Immature natural killer cell (primary cell): Measurements from ENCODE around the gene DPY19L1. TPM values are rescaled to one million over a fixed set of nuclear protein-coding genes. Genes with fewer than 3 reads are reported as not detected.
A peak's percentile ranks its signal among the peaks of the same experiment; 100 is the strongest.
"Not testable (repeated sequence)": the region's sequence is repeated elsewhere in the genome, so short reads cannot be mapped to it uniquely, and the experiment has no call there.

Experiments used
- DNase-seq, 3 donors: peaks; one replicate each; pipeline ENCODE4 v3.0.0; 2022; ENCODE audit warnings: mixed read lengths in 1 of 3
- H3K27ac Mint-ChIP-seq, 6 donors: one replicate each; pipeline ENCODE4 v1.8.0; 2020; ENCODE audit warnings: mixed read lengths in 6 of 6, mild to moderate bottlenecking in 5 of 6, inconsistent platforms in 4 of 6, moderate library complexity in 3 of 6
- H3K27me3 Mint-ChIP-seq, 3 donors: one replicate each; pipeline ENCODE4 v1.8.0; 2020 to 2021; ENCODE audit warnings: low read depth in 3 of 3, mild to moderate bottlenecking in 3 of 3, mixed read lengths in 3 of 3, moderate library complexity in 3 of 3, inconsistent platforms in 1 of 3
- H3K36me3 Mint-ChIP-seq, 3 donors: one replicate each; pipeline ENCODE4 v1.8.0; 2020; ENCODE audit warnings: mixed read lengths in 3 of 3, inconsistent platforms in 2 of 3, mild to moderate bottlenecking in 2 of 3
- H3K4me1 Mint-ChIP-seq, 2 donors: one replicate each; pipeline ENCODE4 v1.8.0; 2020; ENCODE audit warnings: inconsistent platforms in 2 of 2, mild to moderate bottlenecking in 2 of 2, mixed read lengths in 2 of 2, moderate library complexity in 1 of 2
- H3K4me3 Mint-ChIP-seq, 5 donors: one replicate each; pipeline ENCODE4 v1.8.0; 2020; ENCODE audit warnings: mild to moderate bottlenecking in 5 of 5, mixed read lengths in 5 of 5, inconsistent platforms in 3 of 5, moderate library complexity in 3 of 5
- H3K9me3 Mint-ChIP-seq, 6 donors: one replicate each; pipeline ENCODE4 v1.8.0; 2020; ENCODE audit warnings: mild to moderate bottlenecking in 6 of 6, mixed read lengths in 6 of 6, inconsistent platforms in 4 of 6, moderate library complexity in 3 of 6
- polyA plus RNA-seq, 3 donors: library from polyadenylated mRNA; unstranded; fragments of 300-500 nt; fragmentation: Illumina TruSeq; gene quantifications; one replicate each; pipeline ENCODE4 v1.2.3, GENCODE V29; 2021

Gene DPY19L1
- polyA plus RNA-seq, 3 donors from 2014 or later = 1.6 to 2.5 (median 1.8) TPM

DNA sequence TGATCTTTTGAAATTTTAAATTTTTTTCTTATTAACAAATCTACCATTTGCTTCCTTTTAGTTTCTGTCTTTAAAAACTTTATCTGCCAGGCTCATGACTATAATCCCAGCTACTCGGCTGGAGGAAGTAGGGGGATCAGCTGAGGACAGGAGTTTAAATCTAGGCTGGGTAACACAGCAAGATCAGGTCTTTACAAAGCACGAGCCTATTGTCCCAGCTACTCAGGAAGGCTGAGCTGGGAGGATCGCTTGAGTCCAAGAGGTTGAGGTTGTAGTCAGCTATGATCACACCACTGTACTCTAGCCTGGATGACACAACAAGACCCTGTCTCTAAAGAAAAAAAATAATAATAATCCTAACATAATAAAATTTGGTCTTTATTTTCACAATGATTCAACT lies 17.5 kb downstream of the DPY19L1 start:
- Mint-ChIP-seq H3K9me3 (no peaks in the 10 kb centered on the region), H3K27me3 (no peaks in the 10 kb centered on the region), H3K27ac (no peak overlapping the region), H3K4me1 (peaks cover 0 to 7% of the 10 kb centered on the region in 2 donors), H3K4me3 (no peak overlapping the region), H3K36me3 (peaks cover 3 to 16% (median 10%) of the 10 kb centered on the region in 3 donors)
- DNase-seq = no peak

DNA sequence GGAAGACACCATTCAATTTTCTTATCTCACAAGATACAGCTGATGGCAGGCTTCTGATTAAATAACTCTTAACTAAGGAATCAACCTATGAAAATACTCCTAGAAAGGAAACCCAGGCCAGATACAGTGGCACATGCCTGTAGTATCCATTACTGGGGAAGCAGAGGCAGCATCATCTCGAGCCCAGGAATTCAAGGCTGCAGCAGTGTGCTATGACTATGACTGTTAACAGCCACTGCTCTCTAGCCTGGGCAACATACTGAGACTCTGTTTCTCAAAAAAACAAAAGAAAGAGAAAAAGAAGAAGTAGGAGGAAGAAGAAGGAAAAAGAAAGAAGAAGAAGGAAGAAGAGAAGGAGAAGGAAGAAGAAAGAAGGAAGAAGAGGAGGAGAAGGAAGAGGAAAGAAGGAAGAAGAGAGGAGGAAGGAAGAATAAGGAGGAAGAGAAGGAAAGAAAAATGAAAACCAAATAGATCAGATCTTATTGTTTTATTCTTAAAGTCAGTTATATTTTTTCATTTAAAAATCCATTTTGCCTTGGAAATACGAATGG lies 18.0 kb downstream of the DPY19L1 start:
- no peak overlapping the region for H3K4me3 Mint-ChIP-seq
- no peaks in the 10 kb centered on the region for H3K27me3 Mint-ChIP-seq
- no peak for DNase-seq
- no peaks in the 10 kb centered on the region for H3K9me3 Mint-ChIP-seq
- peak overlapping the region in 1 of 6 donors; percentile 38 for H3K27ac Mint-ChIP-seq
- H3K36me3 Mint-ChIP-seq = peaks cover 3 to 18% (median 10%) of the 10 kb centered on the region in 3 donors
- H3K4me1 Mint-ChIP-seq = peaks cover 0 to 4% of the 10 kb centered on the region in 2 donors

DNA sequence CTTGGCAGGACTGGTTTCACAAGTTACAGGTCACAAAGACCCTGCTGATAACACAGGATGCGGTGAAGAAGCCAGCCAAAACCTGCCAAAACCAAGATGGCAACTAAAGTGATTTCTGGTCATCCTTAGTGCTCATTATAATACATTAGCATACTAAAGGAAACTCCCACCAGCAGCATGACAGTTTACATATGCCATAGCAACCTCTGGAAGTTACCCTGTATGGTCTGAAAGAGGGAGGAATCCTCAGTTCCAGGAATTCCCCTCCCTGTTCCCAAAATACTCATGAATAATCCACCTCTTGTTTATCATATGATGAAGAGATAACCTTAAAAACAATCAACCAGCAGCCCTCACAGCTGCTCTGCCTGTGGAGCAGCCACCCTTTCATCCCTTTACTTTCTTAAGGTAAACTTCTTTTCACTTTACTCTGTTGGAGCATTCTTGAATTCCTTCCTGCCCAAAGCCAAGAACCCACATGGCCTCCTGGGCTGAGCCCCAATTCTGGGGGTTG lies 21.9 kb downstream of the DPY19L1 start:
- Mint-ChIP-seq H3K4me3 (no peak overlapping the region), H3K27ac (peak overlapping the region in 2 of 6 donors; percentile 17 to 48), H3K27me3 (peaks cover 0 to 3% (median 0%) of the 10 kb centered on the region in 3 donors), H3K36me3 (peaks cover 9 to 29% (median 23%) of the 10 kb centered on the region in 3 donors), H3K9me3 (no peaks in the 10 kb centered on the region), H3K4me1 (peaks cover 0 to 2% of the 10 kb centered on the region in 2 donors)
- DNase-seq = no peak

DNA sequence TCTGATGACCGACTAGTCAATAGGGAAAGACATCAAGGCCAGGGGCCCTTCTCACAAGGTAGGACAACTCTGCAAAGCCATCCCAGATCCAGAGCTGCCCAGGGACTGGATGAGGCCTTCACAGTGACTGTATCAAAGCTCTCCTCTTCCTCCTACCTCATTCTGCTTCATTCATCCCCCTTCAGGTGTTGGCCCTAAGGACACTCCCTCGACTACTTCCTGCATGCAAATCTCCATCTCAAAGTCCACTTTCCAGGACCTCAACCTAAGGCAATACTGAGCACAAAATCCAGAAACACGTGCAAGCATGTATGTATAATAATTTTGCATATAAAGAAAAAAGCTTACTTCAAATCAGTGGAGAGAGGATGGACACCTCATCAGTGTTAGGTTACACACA lies 25.1 kb downstream of the DPY19L1 start:
- Mint-ChIP-seq H3K36me3 (peaks cover 9 to 34% (median 25%) of the 10 kb centered on the region in 3 donors), H3K27ac (no peak overlapping the region), H3K4me3 (no peak overlapping the region), H3K4me1 (peaks cover 0 to 2% of the 10 kb centered on the region in 2 donors), H3K27me3 (peaks cover 0 to 3% (median 0%) of the 10 kb centered on the region in 3 donors), H3K9me3 (no peaks in the 10 kb centered on the region)
- DNase-seq = no peak

DNA sequence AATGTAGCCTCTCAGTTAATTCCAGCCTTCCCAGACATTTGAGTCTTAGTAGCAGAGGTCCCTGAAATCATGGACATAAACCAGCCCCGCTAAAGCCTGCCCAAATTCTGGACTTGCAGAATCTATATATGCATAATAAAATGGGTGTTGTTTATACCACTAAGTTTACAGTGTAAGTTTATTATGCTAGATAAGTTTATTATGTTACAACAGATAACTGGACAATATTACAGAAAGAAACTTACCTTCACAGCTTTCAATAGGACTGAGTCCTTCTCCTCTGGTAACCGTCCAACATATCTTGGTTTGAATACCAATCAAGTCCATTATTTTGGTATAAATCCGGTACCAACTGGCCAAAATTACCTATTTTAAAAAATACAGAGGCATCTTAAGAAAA lies 26.2 kb downstream of the DPY19L1 start:
- H3K9me3 Mint-ChIP-seq = no peaks in the 10 kb centered on the region
- no peak for DNase-seq
- H3K4me3 Mint-ChIP-seq = no peak overlapping the region
- peaks cover 0 to 2% of the 10 kb centered on the region in 2 donors for H3K4me1 Mint-ChIP-seq
- no peak overlapping the region for H3K27ac Mint-ChIP-seq
- peaks cover 8 to 27% (median 17%) of the 10 kb centered on the region in 3 donors for H3K36me3 Mint-ChIP-seq
- H3K27me3 Mint-ChIP-seq = peaks cover 0 to 4% (median 0%) of the 10 kb centered on the region in 3 donors

DNA sequence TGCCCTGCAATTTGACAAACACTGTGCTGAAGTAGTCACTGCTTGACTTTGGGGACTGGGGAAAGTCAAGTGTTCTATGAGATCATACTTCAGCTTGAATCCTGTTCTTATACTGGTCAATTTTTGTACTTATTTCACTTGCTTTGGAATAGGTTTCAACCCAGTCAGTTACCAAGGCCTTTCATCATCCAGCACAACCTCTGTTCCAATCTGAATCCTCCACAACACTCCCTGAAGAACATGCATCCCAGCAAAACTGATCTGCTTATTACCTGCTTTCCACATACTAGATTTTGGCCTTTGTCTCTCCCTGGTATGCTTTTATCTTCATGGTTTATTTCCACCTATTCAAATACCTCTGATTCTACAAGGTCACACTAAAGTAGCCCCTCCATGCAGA lies 29.5 kb downstream of the DPY19L1 start:
- no peak for DNase-seq
- Mint-ChIP-seq H3K27ac (peak overlapping the region in 1 of 6 donors; percentile 3), H3K4me3 (no peak overlapping the region), H3K9me3 (no peaks in the 10 kb centered on the region), H3K36me3 (peaks cover 6 to 16% (median 15%) of the 10 kb centered on the region in 3 donors), H3K4me1 (no peaks in the 10 kb centered on the region), H3K27me3 (peaks cover 0 to 2% (median 0%) of the 10 kb centered on the region in 3 donors)

DNA sequence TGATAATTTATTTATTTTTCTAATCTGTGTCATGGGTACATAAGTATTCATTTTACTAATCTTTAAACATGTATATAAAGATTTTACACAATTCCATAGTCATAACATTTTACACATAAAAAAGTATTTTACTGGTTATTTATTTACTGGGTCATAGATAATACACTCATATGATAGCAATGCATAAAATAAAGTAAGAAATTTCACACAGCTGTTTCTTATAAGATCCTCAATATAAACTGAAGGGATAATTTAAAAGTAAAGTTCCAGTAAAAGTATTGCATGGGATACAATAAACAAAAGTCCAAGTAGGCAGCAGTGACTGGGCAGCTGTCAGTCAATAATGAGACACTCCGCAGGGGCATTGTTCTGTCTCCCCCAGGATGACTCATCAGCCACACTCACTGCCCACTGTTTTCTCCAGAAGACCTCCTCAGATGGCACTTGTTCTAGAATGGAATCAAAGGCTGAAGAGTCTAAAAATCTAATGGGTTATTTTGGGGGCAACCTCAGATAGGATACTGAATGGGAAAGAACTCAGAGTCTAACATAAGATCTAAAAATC lies 32.7 kb downstream of the DPY19L1 start:
- no peak for DNase-seq
- no peaks in the 10 kb centered on the region for H3K4me1 Mint-ChIP-seq
- H3K27ac Mint-ChIP-seq = peak overlapping the region in 1 of 6 donors; percentile 20
- H3K9me3 Mint-ChIP-seq = no peaks in the 10 kb centered on the region
- H3K4me3 Mint-ChIP-seq = no peak overlapping the region
- H3K36me3 Mint-ChIP-seq = peaks cover 0 to 13% (median 10%) of the 10 kb centered on the region in 3 donors
- peaks cover 0 to 2% (median 0%) of the 10 kb centered on the region in 3 donors for H3K27me3 Mint-ChIP-seq

DNA sequence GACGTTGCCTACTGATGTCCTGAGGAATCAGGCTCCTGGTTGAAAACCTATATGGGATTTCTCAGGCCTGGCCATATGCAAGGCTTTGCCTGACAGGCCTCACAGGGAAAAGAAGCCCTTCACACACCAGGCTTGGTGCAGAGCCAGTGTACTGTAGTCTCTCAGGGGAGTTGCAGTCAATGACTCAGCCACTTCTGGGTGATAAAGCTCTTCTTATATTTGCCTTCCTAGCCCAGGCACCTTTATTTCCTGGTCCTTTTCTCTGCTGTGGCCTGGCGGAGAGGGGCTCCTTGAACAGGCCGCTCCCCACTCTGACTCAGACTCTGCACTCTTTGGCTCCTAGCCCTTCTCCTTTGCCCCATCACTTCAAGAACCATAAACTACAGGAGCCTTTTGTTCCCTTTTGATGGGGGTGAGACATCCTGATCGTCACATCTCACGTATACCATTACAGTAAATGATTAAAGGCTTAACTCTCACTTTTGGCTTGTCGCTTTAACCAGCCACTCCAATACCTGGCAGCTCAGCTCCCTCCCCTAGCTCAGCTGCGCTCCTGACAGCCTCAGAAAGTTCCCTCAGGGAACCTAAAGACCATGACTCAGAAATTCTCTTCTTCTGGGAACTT lies 33.5 kb downstream of the DPY19L1 start:
- no peak for DNase-seq
- no peak overlapping the region for H3K4me3 Mint-ChIP-seq
- no peak overlapping the region for H3K27ac Mint-ChIP-seq
- peaks cover 0 to 2% (median 0%) of the 10 kb centered on the region in 3 donors for H3K27me3 Mint-ChIP-seq
- peaks cover 0 to 14% (median 9%) of the 10 kb centered on the region in 3 donors for H3K36me3 Mint-ChIP-seq
- H3K9me3 Mint-ChIP-seq = no peaks in the 10 kb centered on the region
- no peaks in the 10 kb centered on the region for H3K4me1 Mint-ChIP-seq

DNA sequence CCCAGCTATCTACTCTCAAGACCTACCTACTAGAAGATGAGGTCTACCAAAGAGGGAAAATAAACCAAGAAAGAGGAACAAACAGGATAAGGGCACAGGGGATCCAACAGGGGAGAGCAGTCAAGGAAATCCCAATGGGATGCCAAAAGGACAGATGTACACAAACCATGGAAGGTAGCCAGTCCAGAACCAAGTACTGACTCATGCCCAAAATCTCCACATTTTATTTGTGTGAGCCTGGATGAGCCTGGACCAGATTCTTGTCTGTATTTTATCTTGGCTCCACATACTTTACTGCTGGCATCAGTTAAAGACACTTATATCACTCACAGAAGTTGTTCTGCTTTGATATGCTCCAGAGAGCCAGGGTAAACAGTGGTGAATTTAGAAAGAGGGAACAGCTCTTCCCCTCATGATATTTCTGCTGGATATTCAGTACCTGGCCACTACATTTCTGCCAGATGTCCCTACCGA lies 34.1 kb downstream of the DPY19L1 start:
- H3K4me3 Mint-ChIP-seq, H3K4me1 Mint-ChIP-seq, DNase-seq, H3K9me3 Mint-ChIP-seq, H3K27me3 Mint-ChIP-seq, H3K27ac Mint-ChIP-seq: not testable (repeated sequence)
- H3K36me3 Mint-ChIP-seq = peaks cover 0 to 14% (median 8%) of the 10 kb centered on the region in 3 donors

DNA sequence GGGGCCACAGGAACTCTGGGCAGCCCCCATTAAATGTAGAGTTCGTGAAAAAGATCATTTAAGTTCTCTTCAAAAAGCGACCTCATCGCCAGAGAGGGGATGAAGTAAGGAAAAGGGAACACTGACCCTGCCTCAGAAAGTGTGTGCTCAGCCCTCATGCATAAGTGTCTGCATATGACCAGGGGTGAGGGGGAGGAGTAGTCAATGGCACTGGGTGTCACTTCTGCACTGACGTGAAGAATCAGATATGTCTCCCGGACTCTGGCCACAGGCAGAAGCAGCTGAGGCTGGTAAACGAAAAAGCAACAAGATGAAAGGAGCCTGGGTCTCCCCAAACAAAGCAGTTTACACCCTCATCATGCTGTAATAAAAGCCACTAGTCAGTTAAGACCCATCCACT lies 39.0 kb downstream of the DPY19L1 start:
- not testable (repeated sequence) for H3K4me3 Mint-ChIP-seq, H3K4me1 Mint-ChIP-seq, H3K27ac Mint-ChIP-seq, DNase-seq, H3K9me3 Mint-ChIP-seq, H3K27me3 Mint-ChIP-seq
- H3K36me3 Mint-ChIP-seq = peaks cover 0 to 21% (median 14%) of the 10 kb centered on the region in 3 donors

DNA sequence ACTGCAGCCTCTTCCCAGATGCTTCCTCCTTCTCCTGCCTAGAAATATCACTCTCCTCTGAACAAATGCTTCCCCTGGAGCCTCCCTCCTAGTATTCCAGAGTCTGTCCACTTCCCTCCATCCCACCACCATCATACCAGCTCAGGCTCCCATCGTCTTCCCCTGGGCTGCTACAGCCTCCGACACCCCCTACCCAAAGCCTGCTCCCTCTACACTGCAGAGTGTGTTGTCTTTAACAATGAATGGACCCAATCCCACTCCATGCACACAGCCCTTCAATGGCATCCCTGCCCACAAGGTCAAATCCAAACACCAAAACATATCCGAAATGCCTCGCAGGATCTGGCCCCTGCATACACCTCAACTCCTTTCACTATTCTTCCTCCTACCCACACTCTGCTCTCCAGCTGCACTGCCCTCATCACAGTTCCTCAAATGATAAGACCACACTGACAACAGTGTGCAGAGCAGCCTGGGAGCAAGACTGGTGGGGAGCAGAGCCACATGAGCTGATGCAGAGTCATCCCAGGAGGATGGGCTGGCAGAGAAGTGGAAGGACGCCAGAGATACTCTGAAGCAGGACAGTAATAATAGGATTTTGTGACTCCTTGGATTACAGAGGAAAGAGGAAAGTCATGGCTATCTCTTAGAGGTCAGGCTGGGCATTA lies 40.7 kb downstream of the DPY19L1 start:
- not testable (repeated sequence) for H3K9me3 Mint-ChIP-seq, DNase-seq, H3K27me3 Mint-ChIP-seq, H3K4me3 Mint-ChIP-seq
- Mint-ChIP-seq H3K4me1 (peaks cover 12 to 18% of the 10 kb centered on the region in 2 donors), H3K27ac (peak overlapping the region in 1 of 6 donors; percentile 9), H3K36me3 (peaks cover 0 to 16% (median 11%) of the 10 kb centered on the region in 3 donors)

DNA sequence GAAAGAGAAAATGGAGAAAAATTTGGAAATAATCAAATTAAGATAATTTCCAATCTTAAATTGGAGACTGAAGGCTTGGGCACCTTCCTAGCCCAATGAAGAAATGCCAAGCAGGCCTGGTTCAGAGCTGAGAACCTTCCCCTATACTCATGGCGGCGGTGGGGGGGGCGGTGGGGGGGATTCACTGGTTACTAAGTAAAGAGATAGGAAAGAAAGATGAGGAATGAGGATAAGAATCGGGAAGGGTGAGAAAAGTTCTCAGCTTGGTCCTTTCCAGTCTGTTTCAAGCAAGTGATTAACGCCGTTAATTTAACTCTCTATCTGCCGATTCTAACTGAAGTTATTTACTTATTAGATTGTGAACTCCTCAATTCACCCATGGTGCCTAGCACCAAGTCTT lies 41.5 kb downstream of the DPY19L1 start:
- no peak for DNase-seq
- no peaks in the 10 kb centered on the region for H3K9me3 Mint-ChIP-seq
- peaks cover 0 to 16% (median 11%) of the 10 kb centered on the region in 3 donors for H3K36me3 Mint-ChIP-seq
- H3K4me3 Mint-ChIP-seq = no peak overlapping the region
- no peaks in the 10 kb centered on the region for H3K27me3 Mint-ChIP-seq
- H3K4me1 Mint-ChIP-seq = peaks cover 12 to 26% of the 10 kb centered on the region in 2 donors
- H3K27ac Mint-ChIP-seq = no peak overlapping the region

DNA sequence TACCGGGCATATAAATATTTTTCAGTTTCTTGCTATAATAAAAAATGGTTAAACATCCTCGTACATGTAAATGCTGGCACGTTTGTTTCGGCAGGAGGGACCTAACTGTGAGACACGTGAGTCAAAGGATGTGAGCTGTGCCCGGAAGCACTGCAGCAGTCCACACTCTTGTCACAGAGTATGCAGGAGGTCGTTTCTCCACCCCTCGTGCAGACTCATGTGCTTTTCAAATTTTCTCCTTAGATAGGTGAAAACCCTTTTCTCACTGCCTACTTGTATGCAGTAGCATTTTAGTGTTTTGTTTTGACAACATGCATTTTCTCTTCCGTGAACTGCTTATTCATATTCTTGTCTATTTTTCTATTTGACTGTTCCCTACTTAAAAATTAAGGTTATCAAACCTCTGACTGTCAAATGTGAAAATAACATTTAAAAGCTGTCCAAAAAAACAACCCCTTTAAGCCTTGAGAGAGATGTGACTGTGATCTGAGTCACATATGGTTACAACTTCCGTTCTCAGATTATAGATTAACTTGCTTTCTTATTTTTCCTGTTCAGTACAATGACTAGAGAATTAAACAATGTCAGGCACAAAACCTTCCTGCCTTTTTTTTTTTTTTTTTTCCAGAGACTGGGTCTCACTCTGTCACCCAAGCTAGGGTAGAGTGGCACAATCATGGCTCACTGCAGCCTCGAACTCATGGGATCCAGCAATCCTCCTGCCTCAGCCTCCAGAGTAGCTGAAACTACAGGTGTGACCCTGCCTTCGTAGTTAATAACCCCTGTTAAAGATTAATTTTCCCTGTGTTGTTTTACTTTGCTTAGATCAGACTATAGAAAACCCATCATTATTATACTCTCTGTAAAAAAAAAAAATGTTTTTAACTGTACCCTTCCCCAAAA lies 45.1 kb downstream of the DPY19L1 start:
- Mint-ChIP-seq H3K4me1 (peaks cover 12 to 27% of the 10 kb centered on the region in 2 donors), H3K36me3 (peaks cover 0 to 4% (median 0%) of the 10 kb centered on the region in 3 donors), H3K27me3 (no peaks in the 10 kb centered on the region), H3K9me3 (no peaks in the 10 kb centered on the region), H3K27ac (peak overlapping the region; percentile 68 to 95 (median 83)), H3K4me3 (peak overlapping the region; percentile 17 to 90 (median 59))
- DNase-seq = peak in 1 of 3 donors; percentile 48
